GM11168 (cell line): Measurements from ENCODE around the gene EPS8L1.
"Not testable (repeated sequence)": the region's sequence is repeated elsewhere in the genome, so short reads cannot be mapped to it uniquely, and the experiment has no call there.

Experiments
- in situ Hi-C: fragments of 300-500 bp; cut with MboI; formaldehyde crosslinking; loops from one replicate; pipeline ENCODE4 v1.12.0; 2022; ENCODE audit warnings: low sequenced_read_pairs; ENCODE audit not compliant: unreplicated experiment

The EPS8L1 gene

DNA sequence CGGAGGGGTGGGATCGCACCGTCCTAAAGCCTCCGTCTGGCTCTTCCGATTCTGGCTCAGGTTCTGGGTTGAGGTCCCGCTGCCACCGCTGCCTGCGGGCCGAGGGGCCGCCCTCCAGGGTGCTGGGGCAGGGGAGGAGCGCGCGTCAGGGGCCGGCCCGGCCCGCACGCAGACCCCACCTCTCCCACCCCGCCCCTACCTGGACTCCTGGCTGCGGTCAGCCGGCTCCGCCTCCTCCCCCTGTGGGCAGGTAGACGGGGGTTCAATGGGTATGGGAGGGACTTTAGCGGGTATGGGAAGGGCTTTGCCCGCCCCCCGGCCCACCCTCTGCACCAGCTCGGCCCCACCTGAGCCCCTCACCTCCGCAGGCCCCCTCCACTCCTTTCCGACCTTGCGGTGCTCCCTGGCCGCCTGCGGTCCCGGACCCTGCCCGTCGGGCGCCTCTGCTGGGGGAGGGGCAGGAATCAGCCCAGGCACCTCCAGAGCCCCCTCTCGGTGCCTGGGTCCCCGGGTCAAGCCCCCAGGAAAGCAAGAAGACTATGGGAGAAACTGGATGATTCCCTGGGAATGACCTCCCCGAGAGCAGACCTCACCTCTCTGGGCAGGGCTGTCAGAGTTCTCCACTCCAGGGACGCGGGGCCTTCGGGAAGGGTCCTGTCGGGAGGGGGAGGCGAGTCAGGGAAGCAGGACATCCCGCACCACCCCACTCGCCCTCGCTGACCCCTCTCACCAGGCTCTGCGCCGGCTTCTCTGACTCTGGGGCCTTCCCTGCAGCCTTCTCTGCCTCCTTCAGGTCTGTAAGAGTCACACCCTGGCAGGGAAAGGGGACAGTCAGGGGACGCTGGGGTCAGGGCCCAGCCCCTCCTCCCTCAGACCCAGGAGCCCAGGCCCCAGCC, 17.0 kb downstream of the EPS8L1 start:
- in situ Hi-C loops: no loop called here

DNA sequence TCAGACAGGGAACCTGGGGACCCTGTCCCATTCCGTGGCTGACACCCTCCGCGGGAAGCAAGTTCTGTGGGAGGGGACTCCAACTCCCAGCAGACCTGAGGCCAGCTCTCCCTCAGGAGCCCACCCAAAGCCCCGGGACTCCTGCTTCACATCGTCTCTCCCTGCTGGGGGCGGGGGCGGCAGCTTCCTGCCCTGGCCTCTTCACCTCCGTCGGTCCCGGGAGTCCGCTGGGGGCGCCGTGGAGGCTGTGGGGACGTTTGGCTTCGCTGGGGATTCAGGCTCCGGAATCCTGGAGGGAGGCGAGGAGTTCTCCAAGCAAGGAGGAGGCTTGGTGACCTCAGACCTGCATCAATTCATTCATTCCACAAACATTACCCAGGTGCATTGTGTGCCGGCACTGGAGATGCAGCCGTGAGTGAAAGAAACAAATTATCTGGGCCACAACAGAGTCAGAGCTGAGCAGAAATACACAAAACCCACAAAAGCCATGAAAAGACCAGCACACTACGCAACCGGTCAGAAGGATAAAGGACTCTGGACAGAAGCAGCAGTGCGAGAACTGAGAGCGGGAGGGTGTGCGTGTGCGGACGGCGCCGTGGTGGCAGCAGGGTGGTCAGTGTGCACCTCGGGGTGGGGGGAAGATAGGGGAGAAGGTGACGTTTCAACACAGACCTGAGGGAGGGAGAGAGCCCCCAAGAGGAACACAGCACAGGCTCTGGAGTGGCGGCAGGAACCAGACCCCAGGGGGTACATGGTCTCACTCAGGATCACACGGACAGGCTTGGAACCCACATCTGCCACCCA, 19.0 kb downstream of the EPS8L1 start:
- in situ Hi-C loops: no loop called here

DNA sequence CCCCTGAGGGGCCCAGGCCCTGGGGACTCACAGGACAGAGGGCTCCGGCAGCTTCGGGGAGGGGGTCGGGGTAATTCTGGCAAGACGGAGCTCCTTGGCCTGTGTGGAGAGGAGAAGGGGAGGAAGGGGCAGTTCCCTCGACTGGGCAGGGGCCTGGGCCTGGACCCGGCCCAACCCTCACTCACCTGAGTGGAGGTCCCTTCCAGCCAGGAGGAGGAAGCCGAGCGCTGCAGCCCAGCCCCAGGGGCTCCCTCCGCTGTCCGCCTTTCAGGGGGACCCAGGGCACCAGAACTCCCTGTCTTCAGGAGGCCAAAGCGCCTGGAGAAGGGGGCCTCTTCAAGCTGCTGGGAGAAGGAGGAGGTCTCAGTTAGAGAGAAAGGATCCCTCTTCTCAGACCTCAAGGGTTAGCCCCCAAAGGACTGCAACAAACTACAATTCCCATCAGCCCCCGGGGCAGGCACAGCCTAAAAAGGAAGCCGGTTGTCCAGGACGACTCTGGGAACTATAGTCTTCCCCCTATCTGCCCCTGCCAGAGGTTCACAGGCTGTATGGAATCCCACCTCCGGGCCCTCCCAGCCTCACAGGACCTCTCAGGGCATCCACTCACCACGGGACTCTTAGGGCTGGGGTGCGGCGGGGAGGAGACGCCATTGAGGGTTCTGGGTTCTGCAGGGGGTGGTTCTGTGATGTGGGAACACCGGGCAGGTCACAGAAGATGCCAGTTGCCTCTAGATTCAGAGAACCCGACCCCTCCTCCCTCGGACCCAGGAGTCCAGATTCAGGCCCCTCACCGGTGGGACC, 19.8 kb downstream of the EPS8L1 start:
- in situ Hi-C loops: no loop called here

- in situ Hi-C loops: no loop called here
These were observed 20.5 kb downstream of the EPS8L1 start for GRCh38 chr19:55096061-55096701.

DNA sequence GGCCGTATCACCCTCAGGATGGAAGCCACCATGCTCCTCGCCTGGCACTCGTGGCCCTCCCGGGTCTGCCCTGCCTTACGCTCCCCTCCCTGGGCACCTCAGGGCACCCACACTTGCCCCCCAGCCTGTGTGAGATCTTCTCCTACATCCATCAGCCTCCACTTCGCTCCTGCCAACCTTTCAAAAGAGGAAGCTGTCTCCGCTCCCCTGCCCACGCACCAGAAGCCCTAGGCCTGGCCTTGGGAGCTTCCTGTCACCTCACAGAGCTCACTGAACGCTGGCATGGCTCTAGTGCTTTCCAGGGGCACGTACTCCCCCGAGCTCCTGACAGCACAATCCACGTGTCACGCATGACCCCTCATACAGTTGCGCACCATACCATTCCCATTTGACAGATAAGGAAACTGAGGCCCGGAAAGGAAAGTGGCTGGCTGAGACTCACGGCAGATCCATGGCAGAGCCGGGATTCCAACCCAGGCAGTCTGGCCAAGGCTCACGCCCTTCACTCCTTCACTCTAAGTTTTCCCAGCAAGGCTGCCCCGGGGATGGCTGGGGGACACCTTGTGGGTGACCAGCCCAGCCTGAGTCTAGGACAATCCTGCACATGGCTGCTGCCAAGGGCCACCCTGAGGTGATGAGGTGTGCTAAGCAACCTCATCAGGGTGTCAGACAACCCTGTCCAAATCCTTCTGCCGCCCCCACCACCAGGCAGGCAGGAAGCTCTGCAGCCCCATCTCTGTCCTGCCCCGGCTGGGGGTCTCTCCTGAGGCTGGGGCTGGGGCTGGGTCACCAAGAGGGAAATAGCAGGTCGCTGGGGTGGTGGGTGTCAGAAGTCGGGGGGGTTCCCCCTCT, 22.4 kb downstream of the EPS8L1 start:
- in situ Hi-C loops: no loop called here

- in situ Hi-C loops: no loop called here
These were observed 23.3 kb downstream of the EPS8L1 start for GRCh38 chr19:55098716-55099556.

DNA sequence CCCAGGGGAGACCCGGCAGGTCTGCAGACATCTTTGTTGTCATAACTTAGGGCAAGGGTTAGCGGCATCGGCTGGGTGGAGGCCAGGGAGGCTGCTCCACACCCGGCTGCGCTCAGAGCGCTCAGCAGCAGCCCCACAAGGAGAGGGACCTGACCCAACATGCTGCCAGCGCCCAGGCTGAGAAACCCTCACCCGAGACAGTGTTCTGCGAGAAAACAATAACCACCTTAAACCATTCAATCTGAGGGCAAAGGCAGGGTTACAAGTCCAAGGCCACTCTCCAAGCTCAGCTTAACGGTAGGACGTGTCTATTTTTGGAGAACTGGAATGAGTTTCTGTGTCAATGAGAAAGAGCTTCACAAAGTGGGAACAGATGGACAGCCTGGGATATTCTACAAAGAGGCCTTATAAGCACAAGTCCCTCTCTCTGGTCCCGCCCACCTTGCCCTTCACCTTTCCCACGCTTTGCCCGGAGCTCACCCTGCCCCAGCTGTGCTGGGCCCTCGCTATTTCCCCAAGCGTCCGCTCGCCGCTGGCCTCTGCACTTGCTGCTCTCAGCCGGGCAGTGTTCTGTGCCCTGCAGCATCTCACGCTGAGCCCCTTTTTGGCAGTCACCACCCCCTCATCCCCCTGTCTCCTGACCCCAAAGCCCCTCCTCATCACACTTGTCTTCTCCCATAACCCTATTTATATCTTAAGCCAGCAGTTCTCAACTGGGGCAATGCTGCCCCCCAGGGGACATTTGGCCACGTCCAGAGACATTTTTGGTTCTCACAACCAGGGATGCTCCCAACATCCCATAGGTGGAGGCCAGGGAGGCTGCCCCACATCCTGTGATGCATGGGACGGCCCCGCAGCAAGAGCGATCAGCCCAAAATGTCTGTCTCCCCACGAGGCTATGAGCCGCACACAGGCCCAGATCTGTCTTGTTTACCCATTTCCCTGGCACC, 24.2 kb downstream of the EPS8L1 start:
- in situ Hi-C loops: no loop called here

DNA sequence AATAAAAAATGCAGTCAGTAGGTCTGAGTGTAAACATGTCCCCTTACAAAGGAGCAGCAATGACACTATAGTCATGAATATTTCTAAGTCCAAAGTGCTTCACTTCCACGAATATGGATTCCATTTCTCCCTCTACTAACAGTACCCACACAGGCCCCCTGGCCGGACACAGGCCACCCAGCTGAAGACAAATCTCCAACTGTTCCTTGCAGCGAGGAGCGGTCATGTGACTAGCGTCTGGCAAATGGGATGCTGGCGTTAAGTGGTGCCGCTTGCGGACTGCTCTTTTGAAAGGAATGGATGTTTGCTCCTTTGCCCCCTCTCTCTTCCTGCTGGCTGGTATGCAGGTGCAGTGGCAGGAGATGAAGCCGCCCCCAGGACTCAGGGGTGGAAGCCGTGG, 25.6 kb downstream of the EPS8L1 start:
- in situ Hi-C loops: no loop called here

- in situ Hi-C loops: no loop called here
These were observed 27.5 kb downstream of the EPS8L1 start for GRCh38 chr19:55103190-55103589.

GRCh38 chr19:55105237-55105636, 29.6 kb downstream of the EPS8L1 start:
- in situ Hi-C loops: no loop called here

- in situ Hi-C loops: no loop called here
These were observed 30.9 kb downstream of the EPS8L1 start for GRCh38 chr19:55106591-55106990.

DNA sequence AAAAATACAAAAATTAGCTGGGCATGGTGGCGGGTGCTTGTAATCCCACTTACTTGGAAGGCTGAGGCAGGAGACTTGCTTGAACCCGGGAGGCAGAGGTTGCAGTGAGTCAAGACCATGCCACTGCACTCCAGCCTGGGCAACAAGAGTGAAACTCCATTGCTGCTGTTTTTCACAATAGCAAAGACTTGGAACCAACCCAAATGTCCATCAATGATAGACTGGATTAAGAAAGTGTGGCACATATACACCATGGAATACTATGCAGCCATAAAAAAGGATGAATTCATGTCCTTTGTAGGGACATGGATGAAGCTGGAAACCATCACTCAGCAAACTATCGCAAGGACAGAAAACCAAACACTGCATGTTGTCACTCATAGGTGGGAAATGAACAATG, 31.6 kb downstream of the EPS8L1 start:
- in situ Hi-C loops: not testable (repeated sequence)

DNA sequence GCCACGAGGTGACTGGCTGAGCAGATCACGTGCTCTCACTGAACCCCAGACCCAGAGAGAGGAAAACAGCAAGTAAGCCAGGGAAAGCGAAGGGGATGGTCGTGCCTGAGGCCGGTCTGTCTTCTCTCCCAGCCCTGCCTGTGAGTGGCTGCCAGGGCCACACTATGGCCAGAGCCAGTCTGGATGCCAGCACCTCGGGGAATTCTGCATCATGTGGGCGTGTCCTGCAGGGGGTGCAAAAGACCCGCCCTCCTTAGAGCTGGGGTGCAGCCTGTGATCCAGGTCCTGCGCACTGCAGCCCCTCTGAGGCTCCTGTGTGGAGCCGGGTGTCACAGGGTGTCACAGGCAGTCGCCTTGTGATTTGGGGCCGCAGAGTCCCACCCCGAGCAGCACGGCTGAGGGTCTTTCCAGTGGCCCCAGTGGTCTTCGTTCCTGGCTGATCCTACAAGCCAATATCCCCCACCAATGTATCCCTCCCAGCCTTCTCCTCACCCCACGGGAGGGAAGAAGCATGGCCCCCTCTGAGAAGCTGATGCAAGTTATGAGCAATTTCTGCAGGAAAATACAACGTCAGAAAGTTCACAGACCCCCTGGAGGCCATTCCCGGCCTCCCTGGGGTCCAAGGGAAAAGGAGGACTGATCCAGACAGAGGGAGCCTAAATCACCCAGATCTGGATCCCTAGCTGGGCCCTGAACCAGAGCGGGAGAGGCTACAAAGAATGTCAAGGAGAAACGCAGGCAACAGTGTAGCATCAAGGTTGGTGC, 34.0 kb downstream of the EPS8L1 start:
- in situ Hi-C loops: no loop called here

GRCh38 chr19:55111238-55111831, 35.7 kb downstream of the EPS8L1 start:
- in situ Hi-C loops: no loop called here

DNA sequence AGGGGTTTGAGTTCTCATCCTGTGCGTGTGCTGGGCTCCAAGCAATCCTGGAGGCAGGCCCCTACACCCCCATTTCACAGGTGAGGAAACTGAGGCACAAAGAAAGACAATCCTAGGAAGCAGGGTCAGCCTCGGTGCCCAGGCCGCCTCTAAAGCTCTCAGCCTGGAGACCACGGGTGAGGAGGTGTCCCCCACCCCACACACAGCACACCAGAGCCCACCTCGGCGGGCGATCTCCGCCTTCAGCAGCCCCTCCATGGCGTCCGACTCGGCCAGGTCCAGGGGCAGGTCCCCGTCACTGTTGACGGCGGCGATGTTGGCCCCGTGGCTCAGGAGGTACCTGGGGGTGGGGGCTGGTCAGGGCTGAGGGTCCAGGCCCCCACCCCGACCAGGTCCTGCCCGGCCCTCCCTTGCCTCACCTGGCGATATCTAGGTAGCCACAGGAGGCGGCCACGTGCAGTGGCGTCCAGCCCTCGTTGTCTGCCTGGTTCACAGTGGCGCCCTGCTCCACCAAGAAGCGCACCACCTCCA, 36.6 kb downstream of the EPS8L1 start:
- in situ Hi-C loops: no loop called here
